KMS-11 (cell line): ENCODE results near the gene PLEKHG5.
A peak's percentile ranks its signal among the peaks of the same experiment; 100 is the strongest.

Source experiments
- H2AFZ ChIP-seq: fragments of 200-600 bp; sonication (generic); 2 replicates; pipeline ENCODE4 v1.6.1; 2016; ENCODE audit warnings: antibody characterized with exemption, mixed run types, low read depth
- H3K27ac ChIP-seq: fragments of 200-600 bp; sonication (generic); 2 replicates; pipeline ENCODE4 v1.6.1; 2016; ENCODE audit warnings: mild to moderate bottlenecking, mixed run types
- H3K27me3 ChIP-seq: fragments of 200-600 bp; sonication (generic); 2 replicates; pipeline ENCODE4 v1.6.1; 2017; ENCODE audit warnings: mild to moderate bottlenecking, low read depth, mixed run types, moderate library complexity; ENCODE audit not compliant: insufficient read depth
- H3K36me3 ChIP-seq: fragments of 200-600 bp; sonication (generic); 2 replicates; pipeline ENCODE4 v1.6.1; 2017; ENCODE audit warnings: mild to moderate bottlenecking, mixed run types; ENCODE audit not compliant: insufficient read depth
- H3K4me1 ChIP-seq: fragments of 200-600 bp; sonication (generic); 2 replicates; pipeline ENCODE4 v1.6.1; 2016; ENCODE audit warnings: mild to moderate bottlenecking, low read depth, mixed run types; ENCODE audit not compliant: poor library complexity, severe bottlenecking
- H3K4me2 ChIP-seq: fragments of 200-600 bp; sonication (generic); 2 replicates; pipeline ENCODE4 v1.7.0; 2016; ENCODE audit warnings: mild to moderate bottlenecking, mixed run types
- H3K4me3 ChIP-seq: fragments of 200-600 bp; sonication (generic); IDR thresholded peaks from 2 replicates; pipeline ENCODE4 v1.6.1; 2017; ENCODE audit warnings: low read depth, low read length, mixed read lengths; ENCODE audit not compliant: insufficient read depth
- H3K79me2 ChIP-seq: fragments of 200-600 bp; sonication (generic); 2 replicates; pipeline ENCODE4 v1.6.1; 2016; ENCODE audit warnings: low read depth, mixed run types; ENCODE audit not compliant: insufficient read depth
- H3K9ac ChIP-seq: fragments of 200-600 bp; sonication (generic); 2 replicates; pipeline ENCODE4 v1.6.1; 2016; ENCODE audit warnings: mild to moderate bottlenecking, mixed run types
- H4K20me1 ChIP-seq: fragments of 200-600 bp; sonication (generic); 2 replicates; pipeline ENCODE4 v1.6.1; 2016; ENCODE audit warnings: mild to moderate bottlenecking, mixed run types; ENCODE audit not compliant: insufficient read depth
- CTCF ChIP-seq: fragments of 200-600 bp; sonication (generic); conservative IDR thresholded peaks from 2 replicates; pipeline ENCODE4 v1.6.1; 2017; ENCODE audit warnings: low read depth, mild to moderate bottlenecking, antibody characterized with exemption, low read length, moderate library complexity, mixed read lengths

PLEKHG5 gene

DNA sequence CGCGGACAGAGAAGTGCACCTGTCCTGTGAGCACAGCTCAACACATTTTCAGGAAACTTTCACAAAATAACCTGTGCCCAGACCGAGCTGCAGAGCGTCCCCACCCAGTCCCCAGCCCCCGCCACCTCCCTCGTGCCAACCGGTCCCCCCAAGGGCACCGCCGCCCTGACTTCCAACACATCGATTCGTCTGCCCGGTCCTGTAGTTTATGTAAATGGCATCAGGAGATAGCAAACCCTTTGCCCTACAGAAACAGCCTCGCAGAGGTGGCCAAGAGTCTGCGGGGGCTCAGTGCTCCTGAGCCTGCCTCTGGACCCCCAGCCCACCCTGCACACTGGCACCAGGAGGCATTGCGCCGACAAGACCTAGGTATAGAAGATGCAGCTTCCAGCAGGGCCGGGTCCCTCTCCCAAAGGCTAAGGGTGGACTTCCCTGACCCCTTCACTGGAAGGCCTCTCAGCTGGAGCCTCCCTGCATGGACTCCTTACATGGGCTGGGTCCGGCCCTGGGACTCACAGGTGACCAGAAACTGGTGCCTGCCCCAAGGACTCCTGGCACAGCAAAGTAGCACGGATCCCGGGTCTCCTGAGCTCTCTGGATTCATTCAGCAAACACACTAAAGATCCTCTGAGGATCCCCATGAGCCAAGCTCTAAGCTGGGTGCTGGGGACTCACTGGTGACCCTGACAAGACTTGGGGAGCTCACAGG, 6.6 kb upstream of the PLEKHG5 start:
- no peaks in the 10 kb centered on the region for H3K36me3 ChIP-seq
- peaks cover 4% of the 10 kb centered on the region for H3K4me1 ChIP-seq
- H4K20me1 ChIP-seq: no peaks in the 10 kb centered on the region
- H3K27ac ChIP-seq: no peak overlapping the region
- peaks cover 31% of the 10 kb centered on the region for H3K27me3 ChIP-seq
- no peak overlapping the region for H3K9ac ChIP-seq
- H3K4me2 ChIP-seq: peak overlapping the region; percentile 91
- peak overlapping the region; percentile 86 for H2AFZ ChIP-seq
- TF ChIP-seq CTCF: no peak
- H3K4me3 ChIP-seq: peak overlapping the region; percentile 78
- no peaks in the 10 kb centered on the region for H3K79me2 ChIP-seq

DNA sequence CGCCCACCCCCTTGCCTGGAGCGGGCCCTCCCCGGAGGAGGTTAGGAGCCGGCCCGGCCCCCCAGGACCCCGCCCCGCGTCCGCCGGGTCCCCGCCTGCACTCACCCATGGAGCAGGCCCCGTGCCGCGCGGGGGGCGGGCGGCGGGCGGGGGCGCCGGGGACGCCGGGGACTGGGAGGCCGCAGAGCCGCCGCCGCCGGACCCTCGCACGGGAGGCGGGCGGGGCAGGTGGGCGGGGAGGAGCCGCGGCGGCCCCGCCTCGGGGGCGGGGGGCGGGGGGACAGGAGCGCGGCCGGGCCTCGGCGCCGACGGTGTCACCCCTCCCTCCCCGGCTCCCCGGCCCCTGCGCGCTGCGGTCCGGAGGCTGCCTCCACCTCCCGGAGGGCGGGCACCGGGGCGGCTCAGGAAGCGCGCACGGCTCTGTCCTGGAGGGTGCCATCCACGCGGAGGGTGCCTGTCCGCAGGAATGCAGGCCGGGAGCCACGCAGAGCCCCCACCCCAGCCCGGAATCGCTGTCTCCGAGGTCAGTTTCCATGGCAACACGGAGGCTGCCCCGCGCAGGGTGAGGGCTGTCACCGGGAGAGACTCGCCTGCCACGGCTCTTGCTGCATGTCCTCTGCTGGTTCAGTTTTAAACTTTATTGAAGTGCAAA, 5.9 kb upstream of the PLEKHG5 start:
- H3K27ac ChIP-seq: no peak overlapping the region
- no peak overlapping the region for H3K9ac ChIP-seq
- peaks cover 4% of the 10 kb centered on the region for H3K4me1 ChIP-seq
- H2AFZ ChIP-seq: peak overlapping the region; percentile 86
- no peak for TF ChIP-seq CTCF
- H3K79me2 ChIP-seq: no peaks in the 10 kb centered on the region
- peaks cover 28% of the 10 kb centered on the region for H3K27me3 ChIP-seq
- no peaks in the 10 kb centered on the region for H3K36me3 ChIP-seq
- H3K4me3 ChIP-seq: peak overlapping the region; percentile 78
- no peaks in the 10 kb centered on the region for H4K20me1 ChIP-seq
- peak overlapping the region; percentile 91 for H3K4me2 ChIP-seq

DNA sequence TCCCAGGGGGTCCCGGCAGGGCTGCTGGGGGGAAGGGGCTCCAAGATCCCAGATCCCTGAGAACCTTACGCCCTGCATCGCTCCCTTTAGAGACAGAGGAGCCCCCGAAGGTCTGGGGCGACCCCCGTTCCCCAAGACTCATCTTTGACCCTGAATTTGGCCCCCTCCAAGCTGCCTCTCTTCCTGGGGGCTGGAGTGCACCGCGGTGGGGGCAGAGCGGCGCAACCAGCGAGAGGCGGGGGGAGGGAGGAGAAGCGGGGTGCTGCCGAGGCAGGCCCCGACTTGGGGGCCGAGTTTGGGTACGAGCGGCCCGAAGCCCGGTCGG, 5.4 kb upstream of the PLEKHG5 start:
- Histone ChIP-seq H3K27me3 (peaks cover 27% of the 10 kb centered on the region), H3K36me3 (no peaks in the 10 kb centered on the region), H3K4me2 (peak overlapping the region; percentile 25; the same call in 1 of the 2 replicates), H3K4me3 (peak overlapping the region; percentile 78), H3K4me1 (peaks cover 4% of the 10 kb centered on the region), H3K9ac (no peak overlapping the region), H4K20me1 (no peaks in the 10 kb centered on the region), H3K79me2 (no peaks in the 10 kb centered on the region), H3K27ac (no peak overlapping the region), H2AFZ (peak overlapping the region; percentile 44; the same call in 1 of the 2 replicates)
- TF ChIP-seq CTCF: no peak

- Histone ChIP-seq H3K4me1 (peaks cover 4% of the 10 kb centered on the region), H2AFZ (no peak overlapping the region), H3K36me3 (no peaks in the 10 kb centered on the region), H3K4me3 (no peak overlapping the region), H3K27ac (no peak overlapping the region), H3K27me3 (peaks cover 22% of the 10 kb centered on the region), H3K4me2 (no peak overlapping the region; the same call in 1 of the 2 replicates), H3K9ac (no peak overlapping the region), H3K79me2 (no peaks in the 10 kb centered on the region), H4K20me1 (no peaks in the 10 kb centered on the region)
- no peak for TF ChIP-seq CTCF
These were observed 4.9 kb upstream of the PLEKHG5 start for GRCh38 chr1:6496365-6496721.
